ENCODE measurements around the gene PNO1. TPM values are rescaled to one million over a fixed set of nuclear protein-coding genes. Genes with fewer than 3 reads are reported as not detected.

Gene PNO1
- total and polyA plus RNA-seq, 2 experiments from 2014 or later = 34.6 to 43.7 TPM

DNA sequence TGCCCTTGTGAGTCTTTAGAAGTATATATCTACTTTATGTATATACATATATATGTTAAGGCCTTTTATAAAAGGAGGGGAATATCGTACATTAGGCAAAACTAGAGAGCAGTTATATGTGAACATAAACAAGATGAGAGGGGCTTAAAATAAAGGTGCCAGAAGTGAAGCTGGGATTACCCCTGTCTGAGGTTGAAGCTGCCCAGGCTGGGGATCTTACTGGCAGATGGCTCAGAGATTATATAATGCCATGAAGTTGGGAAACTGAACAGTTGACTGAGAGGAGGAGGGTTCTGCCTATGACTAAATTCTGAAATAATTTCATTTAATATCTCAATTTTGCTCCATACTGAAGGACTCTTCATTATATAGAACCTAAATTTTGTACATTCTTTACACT is 6.0 kb downstream of the PNO1 start:
- no peak for DNase-seq (ENCODE audit: low spot score)
- Mint-ChIP-seq H3K36me3 (ENCODE audit: low read depth) (peaks cover 83% of the 10 kb centered on the region), H3K27me3 (ENCODE audit: insufficient read depth, low read depth, poor library complexity) (no peaks in the 10 kb centered on the region), H3K4me3 (no peak overlapping the region), H3K27ac (no peak overlapping the region), H3K9me3 (no peaks in the 10 kb centered on the region; the same call in 2 of the 3 replicates), H3K4me1 (no peaks in the 10 kb centered on the region; the same call in 2 of the 3 replicates)
- TF ChIP-seq ZNF114 (CRISPR knock-in tag; IDR thresholded peaks at IDR 0.05) = no peak
- TF ChIP-seq JUNB (IDR thresholded peaks at IDR 0.05; ENCODE audit: unreplicated experiment) = no peak
- no peak for TF ChIP-seq ZNF331 (CRISPR knock-in tag; IDR thresholded peaks at IDR 0.05; ENCODE audit: low read depth)
- TF ChIP-seq, protein P1, sequence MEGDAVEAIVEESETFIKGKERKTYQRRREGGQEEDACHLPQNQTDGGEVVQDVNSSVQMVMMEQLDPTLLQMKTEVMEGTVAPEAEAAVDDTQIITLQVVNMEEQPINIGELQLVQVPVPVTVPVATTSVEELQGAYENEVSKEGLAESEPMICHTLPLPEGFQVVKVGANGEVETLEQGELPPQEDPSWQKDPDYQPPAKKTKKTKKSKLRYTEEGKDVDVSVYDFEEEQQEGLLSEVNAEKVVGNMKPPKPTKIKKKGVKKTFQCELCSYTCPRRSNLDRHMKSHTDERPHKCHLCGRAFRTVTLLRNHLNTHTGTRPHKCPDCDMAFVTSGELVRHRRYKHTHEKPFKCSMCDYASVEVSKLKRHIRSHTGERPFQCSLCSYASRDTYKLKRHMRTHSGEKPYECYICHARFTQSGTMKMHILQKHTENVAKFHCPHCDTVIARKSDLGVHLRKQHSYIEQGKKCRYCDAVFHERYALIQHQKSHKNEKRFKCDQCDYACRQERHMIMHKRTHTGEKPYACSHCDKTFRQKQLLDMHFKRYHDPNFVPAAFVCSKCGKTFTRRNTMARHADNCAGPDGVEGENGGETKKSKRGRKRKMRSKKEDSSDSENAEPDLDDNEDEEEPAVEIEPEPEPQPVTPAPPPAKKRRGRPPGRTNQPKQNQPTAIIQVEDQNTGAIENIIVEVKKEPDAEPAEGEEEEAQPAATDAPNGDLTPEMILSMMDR (conservative IDR thresholded peaks at IDR 0.05; ENCODE audit: low read depth in 2 of 2) = no peak
- TF ChIP-seq NANOG (IDR thresholded peaks at IDR 0.05; ENCODE audit: borderline replicate concordance) = no peak
- TF ChIP-seq, protein P2, sequence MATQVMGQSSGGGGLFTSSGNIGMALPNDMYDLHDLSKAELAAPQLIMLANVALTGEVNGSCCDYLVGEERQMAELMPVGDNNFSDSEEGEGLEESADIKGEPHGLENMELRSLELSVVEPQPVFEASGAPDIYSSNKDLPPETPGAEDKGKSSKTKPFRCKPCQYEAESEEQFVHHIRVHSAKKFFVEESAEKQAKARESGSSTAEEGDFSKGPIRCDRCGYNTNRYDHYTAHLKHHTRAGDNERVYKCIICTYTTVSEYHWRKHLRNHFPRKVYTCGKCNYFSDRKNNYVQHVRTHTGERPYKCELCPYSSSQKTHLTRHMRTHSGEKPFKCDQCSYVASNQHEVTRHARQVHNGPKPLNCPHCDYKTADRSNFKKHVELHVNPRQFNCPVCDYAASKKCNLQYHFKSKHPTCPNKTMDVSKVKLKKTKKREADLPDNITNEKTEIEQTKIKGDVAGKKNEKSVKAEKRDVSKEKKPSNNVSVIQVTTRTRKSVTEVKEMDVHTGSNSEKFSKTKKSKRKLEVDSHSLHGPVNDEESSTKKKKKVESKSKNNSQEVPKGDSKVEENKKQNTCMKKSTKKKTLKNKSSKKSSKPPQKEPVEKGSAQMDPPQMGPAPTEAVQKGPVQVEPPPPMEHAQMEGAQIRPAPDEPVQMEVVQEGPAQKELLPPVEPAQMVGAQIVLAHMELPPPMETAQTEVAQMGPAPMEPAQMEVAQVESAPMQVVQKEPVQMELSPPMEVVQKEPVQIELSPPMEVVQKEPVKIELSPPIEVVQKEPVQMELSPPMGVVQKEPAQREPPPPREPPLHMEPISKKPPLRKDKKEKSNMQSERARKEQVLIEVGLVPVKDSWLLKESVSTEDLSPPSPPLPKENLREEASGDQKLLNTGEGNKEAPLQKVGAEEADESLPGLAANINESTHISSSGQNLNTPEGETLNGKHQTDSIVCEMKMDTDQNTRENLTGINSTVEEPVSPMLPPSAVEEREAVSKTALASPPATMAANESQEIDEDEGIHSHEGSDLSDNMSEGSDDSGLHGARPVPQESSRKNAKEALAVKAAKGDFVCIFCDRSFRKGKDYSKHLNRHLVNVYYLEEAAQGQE (IDR thresholded peaks at IDR 0.05; ENCODE audit: unreplicated experiment) = no peak
- TF ChIP-seq CREB1 (CRISPR knock-in tag; IDR thresholded peaks at IDR 0.05; ENCODE audit: low read depth) = no peak
- no peak for TF ChIP-seq POLR2AphosphoS5 (IDR thresholded peaks at IDR 0.05; ENCODE audit: low read depth)
- TF ChIP-seq STAT1 (IDR thresholded peaks at IDR 0.05; ENCODE audit: unreplicated experiment) = no peak
- Histone ChIP-seq H3K4me1 (ENCODE audit: insufficient read depth) (no peaks in the 10 kb centered on the region; the same call in 1 of the 2 replicates), H3K79me2 (replicated peaks; ENCODE audit: insufficient read depth) (peaks cover 46% of the 10 kb centered on the region), H3K27ac (ENCODE audit: low read depth) (no peak overlapping the region), H3F3A (replicated peaks; ENCODE audit: low read depth) (no peaks in the 10 kb centered on the region), H2AFZ (no peak overlapping the region), H3K36me3 (ENCODE audit: insufficient read depth) (peaks cover 54% of the 10 kb centered on the region), H3K4me2 (no peak overlapping the region), H3K4me3 (no peak overlapping the region), H3K27me3 (ENCODE audit: insufficient read depth) (no peaks in the 10 kb centered on the region), H3K9me2 (ENCODE audit: insufficient read depth) (no peaks in the 10 kb centered on the region), H4K20me1 (replicated peaks; ENCODE audit: insufficient read depth) (peaks cover 5% of the 10 kb centered on the region; the same call in 1 of the 2 replicates)
- ATAC-seq = no peak

DNA sequence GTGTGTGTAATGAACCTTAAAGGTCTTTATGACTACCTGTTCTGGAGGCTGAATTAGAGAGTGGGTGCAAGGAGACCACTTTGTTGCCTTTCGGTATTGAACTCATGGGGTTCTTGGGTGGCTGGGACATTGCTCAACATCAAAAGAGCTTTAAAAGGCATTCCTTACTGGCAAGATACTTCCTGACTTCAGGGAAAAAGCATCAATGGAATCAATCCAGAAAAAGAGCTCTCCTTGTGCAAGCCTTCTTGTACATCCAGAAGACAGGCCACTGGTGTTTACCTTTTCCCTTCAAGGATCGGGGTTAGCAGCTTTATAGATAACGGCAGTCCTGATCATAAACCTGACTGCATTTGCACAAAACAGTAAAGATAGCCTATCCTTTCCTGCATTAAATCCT is 9.5 kb downstream of the PNO1 start:
- TF ChIP-seq NANOG (IDR thresholded peaks at IDR 0.05; ENCODE audit: borderline replicate concordance) (no peak), EZH2 (IDR thresholded peaks at IDR 0.05; ENCODE audit: low read depth, unreplicated experiment) (no peak), JUNB (IDR thresholded peaks at IDR 0.05; ENCODE audit: unreplicated experiment) (no peak), POLR2AphosphoS5 (IDR thresholded peaks at IDR 0.05; ENCODE audit: low read depth) (no peak)
- TF ChIP-seq, protein P2 (IDR thresholded peaks at IDR 0.05; ENCODE audit: unreplicated experiment) = no peak
- TF ChIP-seq, protein P3, sequence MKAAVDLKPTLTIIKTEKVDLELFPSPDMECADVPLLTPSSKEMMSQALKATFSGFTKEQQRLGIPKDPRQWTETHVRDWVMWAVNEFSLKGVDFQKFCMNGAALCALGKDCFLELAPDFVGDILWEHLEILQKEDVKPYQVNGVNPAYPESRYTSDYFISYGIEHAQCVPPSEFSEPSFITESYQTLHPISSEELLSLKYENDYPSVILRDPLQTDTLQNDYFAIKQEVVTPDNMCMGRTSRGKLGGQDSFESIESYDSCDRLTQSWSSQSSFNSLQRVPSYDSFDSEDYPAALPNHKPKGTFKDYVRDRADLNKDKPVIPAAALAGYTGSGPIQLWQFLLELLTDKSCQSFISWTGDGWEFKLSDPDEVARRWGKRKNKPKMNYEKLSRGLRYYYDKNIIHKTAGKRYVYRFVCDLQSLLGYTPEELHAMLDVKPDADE (IDR thresholded peaks at IDR 0.05) = no peak
- Mint-ChIP-seq H3K4me3 (no peak overlapping the region), H3K9me3 (no peaks in the 10 kb centered on the region), H3K36me3 (ENCODE audit: low read depth) (peaks cover 68% of the 10 kb centered on the region), H3K27ac (no peak overlapping the region), H3K4me1 (no peaks in the 10 kb centered on the region), H3K27me3 (ENCODE audit: insufficient read depth, low read depth, poor library complexity) (no peaks in the 10 kb centered on the region)
- no peak overlapping the region for H3K4me3 ChIP-seq
- no peaks in the 10 kb centered on the region for H3K27me3 ChIP-seq (ENCODE audit: insufficient read depth)
- H3K4me2 ChIP-seq = no peak overlapping the region
- peaks cover 25% of the 10 kb centered on the region; the same call in 1 of the 2 replicates for H3K79me2 ChIP-seq (replicated peaks; ENCODE audit: insufficient read depth)
- no peak overlapping the region for H3K27ac ChIP-seq (ENCODE audit: low read depth)
- DNase-seq (ENCODE audit: low spot score) (no peak), ATAC-seq (no peak)
- no peaks in the 10 kb centered on the region for H3K9me2 ChIP-seq (ENCODE audit: insufficient read depth)
- H3F3A ChIP-seq (replicated peaks; ENCODE audit: low read depth) = no peaks in the 10 kb centered on the region
- H3K4me1 ChIP-seq (ENCODE audit: insufficient read depth) = no peaks in the 10 kb centered on the region
- H3K36me3 ChIP-seq (ENCODE audit: insufficient read depth) = peaks cover 40% of the 10 kb centered on the region
- H2AFZ ChIP-seq = no peak overlapping the region
- peaks cover 15% of the 10 kb centered on the region; the same call in 1 of the 2 replicates for H4K20me1 ChIP-seq (replicated peaks; ENCODE audit: insufficient read depth)
